GM15510 (cell line): ENCODE data around the gene WASL.

Source experiments
- POLR2A ChIP-seq: IDR thresholded peaks from 3 replicates; pipeline ENCODE4 v1.6.1; 2011; ENCODE audit warnings: borderline replicate concordance; ENCODE audit not compliant: insufficient read length; ENCODE audit errors: extremely low read depth

The WASL gene

DNA sequence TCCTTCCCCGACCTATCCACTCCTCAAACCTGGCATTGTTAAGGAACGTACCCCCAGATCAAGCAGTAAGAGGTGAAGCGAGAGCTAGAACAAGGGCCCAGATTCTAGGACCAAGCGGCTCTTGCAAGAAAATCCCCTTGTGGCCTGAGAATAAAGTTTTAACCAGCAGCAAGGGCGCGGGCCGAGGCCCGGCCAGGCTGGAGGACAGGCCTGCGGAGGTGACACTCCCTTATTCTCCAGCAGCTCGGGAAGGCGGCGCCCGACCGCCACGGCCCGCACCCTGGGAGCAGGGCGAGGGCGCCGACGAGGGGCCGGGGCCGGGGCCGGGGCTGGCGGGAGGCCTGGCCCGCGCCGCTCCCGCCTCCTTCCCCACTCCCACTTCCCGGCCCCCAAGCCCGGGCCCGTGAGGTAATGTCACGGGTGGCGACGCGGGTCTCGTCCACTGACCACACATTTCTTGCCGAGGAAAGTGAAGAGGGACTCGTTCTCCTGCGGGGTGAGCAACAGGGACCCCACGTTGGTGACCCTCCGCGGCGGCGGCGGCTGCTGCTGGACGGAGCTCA lies 551 bp downstream of the WASL start:
- TF ChIP-seq POLR2A: no peak

DNA sequence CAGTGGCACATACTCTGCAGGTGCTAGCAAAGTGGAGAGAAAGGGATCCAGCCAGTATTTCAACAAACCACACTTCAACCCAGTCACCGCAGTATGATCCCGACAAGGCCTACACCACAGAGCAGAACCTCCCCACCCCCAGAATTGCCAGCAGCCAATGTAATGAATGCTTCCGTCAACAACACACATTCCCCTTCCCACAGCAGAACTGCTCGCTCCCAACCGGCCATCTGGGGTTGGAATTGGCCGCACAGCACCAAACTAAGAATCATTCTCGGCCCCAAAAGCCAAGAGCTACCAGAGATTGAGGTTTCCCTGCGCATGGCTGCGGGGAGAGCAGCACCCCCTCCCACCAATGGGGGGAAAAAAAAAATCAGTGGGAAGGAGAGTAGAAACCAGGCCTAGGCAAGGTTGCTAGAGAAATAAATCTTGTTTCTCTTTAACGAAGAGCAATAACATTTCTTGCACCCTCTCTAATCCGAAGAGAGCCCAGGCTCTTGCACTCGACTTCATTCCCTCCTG lies 1.1 kb downstream of the WASL start:
- TF ChIP-seq POLR2A: no peak

DNA sequence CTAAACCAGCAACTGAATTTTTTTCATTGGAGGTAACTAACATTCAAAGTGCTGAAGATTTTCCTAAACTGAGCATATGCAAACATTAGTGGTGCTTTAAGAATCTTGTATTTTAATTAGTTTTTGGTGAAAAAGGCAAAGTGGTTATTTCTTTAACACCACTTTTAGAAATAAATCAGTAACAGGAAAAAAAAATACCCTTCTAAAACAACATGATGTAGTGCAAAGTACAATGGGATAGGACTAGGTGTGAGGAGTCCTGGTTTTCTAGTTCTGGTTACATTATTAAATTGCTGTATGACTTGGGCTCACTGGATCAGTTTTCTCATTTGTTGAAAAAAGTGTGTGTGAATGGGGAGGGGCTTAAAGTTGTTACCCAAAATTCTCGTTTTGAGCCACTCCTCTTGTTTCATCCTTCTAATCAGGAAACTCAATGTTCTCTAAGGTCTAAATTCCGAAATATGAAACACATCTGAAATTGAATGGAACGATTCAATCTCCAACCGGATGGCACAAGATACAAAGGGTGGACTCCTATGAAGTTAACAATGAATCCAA lies 1.8 kb downstream of the WASL start:
- TF ChIP-seq POLR2A: no peak

DNA sequence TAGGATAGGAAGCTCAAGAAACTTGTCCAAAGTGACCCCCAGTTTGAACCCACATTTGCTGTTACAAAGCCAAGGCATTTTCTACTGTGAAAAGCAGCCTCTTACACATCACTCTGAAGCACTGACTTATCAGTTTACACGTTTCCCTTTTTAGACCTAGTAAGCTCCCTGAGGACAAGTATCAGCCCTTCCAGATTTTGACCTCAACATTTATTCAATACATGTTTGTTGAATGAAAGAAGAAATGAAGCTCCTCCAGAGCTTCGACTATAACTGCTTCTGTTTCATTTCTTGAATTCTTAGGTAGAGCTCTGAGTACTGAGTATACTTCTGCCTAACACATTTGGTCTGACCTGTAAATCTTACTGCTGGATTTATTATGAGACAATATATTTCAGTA lies 2.7 kb downstream of the WASL start:
- TF ChIP-seq POLR2A: no peak

DNA sequence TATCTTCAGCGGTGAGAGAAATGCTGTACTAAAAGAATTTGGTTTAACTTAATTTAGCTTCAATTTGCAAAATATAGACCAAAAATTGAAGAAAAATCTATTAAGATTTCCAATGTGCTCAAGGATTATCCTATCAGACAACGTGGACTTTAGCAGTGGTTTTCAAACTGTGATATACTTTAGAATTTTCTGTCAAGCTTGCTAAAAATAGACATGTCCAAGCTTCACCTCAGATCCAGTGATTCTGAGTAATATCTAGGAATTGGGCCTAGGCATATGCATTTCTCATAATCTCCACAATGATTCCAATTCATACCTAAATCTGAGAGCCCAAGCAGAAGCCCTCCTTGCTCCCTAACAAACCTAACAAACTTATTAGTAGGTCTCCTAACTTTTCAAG lies 3.4 kb downstream of the WASL start:
- no peak for TF ChIP-seq POLR2A

DNA sequence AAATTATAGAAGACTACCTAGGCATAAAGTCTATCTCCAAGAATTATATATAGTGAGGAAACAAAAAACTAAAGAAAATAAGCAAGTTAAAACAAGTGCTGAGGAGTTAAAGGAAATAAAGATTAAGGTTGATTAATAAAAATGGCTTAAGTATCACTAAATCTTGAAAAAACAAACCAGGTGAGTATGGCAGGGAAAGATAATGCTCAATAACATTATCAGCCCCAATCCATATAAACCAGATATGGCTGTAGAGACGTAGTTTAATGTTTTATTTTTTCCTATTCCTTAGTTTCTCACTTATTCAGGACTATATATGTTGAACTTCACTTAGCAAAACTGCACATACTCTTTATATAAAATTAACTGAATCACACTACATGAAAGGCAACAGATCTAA lies 4.4 kb downstream of the WASL start:
- TF ChIP-seq POLR2A: no peak

DNA sequence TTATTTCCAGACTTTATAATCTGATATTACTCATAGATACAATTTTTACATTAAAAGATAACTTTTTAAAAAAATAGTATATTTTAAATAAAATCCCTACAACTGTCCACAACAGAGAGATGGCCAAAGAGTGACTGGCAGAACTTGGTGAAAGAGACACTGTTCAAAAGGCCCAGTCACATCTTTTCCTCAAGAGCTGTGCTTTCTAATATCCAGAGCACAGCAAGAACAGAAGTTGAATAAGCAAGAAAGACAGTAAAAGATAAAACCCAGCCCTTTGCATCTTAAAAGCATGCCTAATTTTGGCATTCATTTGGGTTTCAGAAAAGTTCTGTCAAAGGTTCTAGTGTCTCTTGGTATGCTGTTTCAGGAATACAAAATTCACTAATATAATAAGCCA lies 6.9 kb downstream of the WASL start:
- no peak for TF ChIP-seq POLR2A

DNA sequence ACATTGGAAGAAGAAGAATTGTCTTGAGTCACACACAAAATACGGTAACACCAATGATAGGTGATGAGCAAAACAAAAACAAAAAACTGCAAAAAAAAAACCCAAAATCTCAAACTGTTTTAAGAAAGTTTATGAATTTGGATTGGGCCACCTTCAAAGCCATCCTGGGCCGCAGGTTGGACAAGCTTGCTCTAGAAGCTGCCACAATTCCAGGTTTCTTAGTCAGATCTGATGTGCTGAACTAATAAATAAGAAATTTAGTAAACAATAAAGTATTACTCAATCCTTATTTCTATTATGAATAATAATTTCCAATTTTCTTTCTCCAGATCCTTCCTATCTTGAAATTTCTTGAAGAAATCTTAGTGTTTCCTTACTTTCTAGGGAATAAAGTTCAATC lies 10.0 kb downstream of the WASL start:
- no peak for TF ChIP-seq POLR2A

DNA sequence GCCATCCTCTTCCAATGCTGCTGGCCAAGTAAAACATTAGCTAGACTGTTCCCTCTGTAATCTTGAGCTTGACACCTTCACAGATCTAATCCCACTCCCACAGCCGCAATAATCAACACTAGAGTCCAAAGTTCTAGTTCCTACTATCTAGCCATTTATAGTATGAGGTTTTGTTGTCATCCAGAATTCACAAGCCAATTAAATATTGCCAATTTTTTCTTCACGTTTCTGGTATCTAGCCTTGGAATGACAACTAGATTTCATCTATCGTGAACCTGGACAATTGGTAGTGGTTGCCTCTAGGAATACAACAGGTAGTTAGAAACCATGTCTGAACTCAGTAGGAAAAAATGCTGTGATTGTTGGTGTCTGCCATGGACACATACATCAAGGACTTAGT lies 10.4 kb downstream of the WASL start:
- no peak for TF ChIP-seq POLR2A

DNA sequence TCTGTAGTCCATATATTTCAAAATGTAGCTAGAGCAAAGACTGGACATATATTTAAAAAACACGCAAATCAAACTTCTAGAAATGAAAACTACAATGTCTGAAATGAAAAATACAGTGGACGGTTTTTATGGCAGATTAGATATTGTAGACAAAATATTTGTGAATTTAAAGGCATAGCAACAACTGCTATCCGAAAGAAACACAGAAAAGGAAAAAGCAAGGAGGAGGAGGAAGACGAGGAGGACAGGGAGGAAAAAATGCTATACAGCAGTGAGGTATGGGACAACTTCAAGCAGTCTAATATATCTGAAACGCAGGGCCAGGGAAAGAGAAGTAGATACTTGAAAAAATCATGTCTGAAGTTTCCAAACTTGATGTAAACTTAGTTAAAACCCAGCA lies 13.3 kb downstream of the WASL start:
- TF ChIP-seq POLR2A: no peak

DNA sequence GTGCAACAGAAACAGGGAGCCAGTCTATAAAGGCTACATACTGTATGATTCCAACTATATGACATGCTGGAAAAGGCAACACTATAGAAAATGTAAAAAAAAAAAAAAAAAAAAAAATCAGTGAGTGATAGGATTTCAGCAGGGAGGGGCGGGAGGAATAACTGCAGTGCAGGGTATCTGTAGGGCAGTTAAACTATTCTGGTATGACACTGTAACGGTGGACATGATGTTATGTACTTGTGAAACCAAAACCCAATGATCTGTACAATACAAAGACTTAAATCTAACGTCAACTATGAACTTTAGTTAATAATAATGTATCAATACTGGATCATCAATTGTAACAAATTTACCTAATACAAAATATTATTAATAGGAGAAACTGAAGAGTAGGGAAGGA lies 14.3 kb downstream of the WASL start:
- no peak for TF ChIP-seq POLR2A

DNA sequence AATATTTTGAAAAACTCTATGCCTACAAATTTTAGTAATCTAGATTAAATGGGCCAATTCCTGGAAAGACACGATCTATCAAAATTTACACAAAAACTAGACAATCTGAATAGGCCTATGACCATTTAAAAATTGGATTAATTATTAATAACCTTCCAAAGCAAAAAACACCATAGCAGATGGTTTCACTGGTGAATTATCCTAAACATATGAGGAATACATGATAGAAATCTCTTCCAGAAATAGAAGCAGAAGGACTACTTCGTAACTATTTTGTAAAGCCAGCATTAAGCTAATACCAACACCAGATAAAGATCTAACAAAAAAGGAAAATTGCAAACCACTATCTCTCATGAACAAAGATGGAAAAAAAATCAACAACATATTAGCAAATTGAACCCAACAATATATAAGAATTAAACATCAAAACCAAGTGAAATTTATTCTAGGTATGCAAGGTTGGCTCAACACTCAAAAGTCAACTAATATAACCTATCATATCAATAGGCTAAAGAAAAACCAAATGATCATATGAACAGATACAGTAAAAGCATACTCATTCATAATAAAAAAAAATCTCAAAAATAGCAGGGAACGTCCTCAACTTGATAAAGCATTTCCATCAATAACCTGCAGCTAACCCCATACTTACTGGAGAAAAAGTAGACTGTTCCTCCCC lies 16.3 kb downstream of the WASL start:
- no peak for TF ChIP-seq POLR2A

DNA sequence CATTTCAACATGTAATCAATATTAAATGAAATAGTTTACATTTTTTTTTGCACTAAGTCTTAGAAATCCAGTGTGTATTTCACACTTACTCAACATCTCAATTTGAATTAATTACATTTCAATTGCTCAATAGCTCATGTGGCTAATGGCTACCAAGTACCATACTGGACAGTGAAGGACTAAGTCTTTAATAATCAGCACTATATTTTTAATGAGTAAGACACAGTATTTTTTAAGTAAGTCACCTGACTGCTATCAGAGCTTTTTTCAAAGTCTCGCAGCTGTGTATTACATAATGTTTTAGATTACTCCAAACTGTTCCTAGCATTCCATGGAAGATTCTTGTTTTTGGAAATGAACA lies 19.6 kb downstream of the WASL start:
- TF ChIP-seq POLR2A: no peak

DNA sequence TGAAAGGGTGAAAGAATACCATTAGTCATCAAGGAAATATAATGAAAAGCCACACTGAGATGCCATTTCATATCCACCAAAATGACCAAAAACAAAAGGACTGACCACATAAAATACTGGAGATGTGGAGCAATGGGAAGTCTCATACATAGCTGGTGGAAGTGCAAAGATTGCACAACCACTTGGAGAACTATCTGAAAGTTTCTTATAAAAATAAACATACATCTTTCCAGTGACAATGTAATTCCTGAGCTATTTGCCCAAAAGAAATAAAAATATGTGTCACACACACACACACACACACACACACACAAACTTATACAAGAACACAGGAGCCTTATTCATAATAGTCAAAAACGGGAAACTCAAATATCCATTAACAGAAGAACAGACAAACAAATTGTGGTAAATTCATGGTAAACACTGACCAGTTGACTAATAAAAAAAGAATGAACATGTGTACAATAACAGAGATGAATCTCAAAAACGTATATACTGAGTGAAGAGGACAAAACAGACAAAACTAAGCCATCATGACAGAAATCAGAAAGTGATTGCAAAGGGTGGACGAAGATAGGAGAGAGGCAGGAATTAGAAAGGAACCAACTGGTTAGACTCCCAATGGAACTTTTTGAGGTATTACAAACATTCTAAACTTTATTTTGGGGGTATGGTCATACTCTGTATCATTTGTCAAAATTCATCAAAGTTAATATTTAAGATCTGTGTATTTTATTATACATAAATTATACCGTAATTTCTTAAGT lies 21.5 kb downstream of the WASL start:
- TF ChIP-seq POLR2A: no peak

DNA sequence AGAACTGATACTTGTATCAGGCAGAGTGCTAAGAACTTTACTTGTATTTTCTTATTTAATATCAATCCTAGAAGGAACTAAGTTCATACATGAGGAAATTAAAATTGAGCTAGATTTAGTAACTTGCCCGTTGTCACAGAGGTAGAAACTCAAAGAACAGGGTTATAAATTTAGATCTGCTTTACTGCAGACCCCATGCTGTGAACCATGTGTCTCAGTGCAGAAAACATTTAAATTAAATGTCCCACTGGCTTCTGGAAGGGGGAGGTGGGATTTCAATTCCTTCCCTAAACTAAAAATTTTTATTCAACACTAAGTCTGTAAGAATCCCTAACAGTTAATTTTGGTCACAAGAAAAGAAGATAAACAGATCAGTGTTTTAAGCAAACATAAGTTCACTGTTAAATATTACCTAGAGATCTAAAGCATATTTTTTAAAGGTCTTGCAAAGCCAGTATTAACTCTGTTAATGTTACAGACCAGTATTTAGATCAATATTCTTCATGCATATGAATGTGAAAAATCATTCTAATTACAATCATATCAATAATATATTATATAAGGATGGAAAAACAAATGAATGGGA lies 23.1 kb downstream of the WASL start:
- TF ChIP-seq POLR2A: no peak

DNA sequence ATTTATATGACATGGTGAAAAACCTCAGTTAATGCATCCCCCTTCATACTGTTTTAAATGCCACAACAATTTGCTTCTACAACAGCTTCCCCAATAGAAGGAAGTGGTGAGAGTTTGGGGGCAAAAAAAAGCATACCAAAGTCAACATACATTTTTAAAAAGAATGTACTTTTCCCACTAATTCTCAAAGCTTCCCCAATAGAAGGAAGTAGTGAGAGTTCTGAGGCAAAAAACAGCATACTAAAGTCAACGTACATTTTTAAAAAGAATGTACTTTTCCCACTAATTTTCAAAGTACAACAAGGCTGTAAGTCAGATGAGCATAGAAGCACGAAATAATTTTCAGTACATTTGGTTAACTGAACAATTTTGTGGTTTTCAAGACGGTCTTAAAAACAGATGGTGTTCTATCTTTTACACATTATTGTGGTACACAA lies 24.0 kb downstream of the WASL start:
- TF ChIP-seq POLR2A: no peak

DNA sequence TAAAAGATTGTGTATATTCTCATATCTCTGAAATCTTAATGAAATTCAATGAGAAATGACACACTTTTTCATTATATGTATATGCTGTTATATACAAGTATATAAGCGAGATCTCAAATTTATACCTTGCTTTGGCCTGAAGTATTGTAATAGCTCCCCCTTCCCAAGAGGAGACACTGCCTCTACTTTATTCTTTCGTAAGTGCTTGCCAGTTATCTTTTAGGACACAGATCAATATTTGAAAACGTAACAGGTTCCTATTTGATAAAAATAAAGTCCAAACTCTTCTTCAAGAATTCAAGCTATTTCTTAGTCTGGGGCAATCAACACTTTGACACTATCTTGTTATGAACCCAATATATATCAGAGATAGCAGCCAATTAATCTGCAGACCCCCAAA lies 24.9 kb downstream of the WASL start:
- no peak for TF ChIP-seq POLR2A
